Measurements from ENCODE around the gene ZNF865.

ZNF865 gene

GRCh38 chr19:55609326-55609725, 3.9 kb downstream of the ZNF865 start:
- no peak for DNase-seq

- no peak for DNase-seq
Observed at GRCh38 chr19:55611300-55611982, 6.0 kb downstream of the ZNF865 start.

DNA sequence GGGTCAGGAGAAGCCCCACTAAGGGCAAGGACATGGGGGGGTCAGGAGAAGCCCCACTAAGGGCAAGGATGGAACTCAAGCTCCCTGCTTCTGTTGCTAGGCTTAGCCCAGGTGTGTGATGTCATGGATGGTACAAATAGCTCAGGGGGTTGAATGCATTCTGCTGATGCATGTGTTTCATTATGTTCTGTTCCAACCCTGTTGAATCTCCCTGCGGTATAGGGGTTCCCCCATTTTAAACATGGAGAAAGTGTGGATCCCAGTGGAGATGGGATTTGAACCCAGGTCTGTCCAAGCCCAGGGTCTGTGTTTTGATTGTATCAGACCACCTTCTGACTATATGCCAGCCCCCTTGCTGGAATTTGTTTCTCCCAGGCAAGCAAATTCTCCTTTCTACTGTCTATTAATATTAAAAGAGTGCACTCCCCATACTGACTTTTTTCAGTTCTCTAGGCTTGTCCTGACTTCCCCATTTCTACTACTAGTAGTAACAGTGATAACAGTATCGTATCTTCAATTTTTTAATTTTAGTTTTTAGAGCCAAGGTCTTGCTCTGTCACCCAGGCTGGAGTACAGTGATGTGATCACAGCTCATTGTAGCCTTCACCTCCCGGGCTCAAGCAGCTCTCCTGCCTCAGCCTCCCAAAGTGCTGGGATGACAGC, 6.7 kb downstream of the ZNF865 start:
- DNase-seq: no peak

GRCh38 chr19:55613396-55613795, 7.9 kb downstream of the ZNF865 start:
- DNase-seq: no peak

- no peak for DNase-seq
Observed at GRCh38 chr19:55613930-55614710, 8.7 kb downstream of the ZNF865 start.

DNA sequence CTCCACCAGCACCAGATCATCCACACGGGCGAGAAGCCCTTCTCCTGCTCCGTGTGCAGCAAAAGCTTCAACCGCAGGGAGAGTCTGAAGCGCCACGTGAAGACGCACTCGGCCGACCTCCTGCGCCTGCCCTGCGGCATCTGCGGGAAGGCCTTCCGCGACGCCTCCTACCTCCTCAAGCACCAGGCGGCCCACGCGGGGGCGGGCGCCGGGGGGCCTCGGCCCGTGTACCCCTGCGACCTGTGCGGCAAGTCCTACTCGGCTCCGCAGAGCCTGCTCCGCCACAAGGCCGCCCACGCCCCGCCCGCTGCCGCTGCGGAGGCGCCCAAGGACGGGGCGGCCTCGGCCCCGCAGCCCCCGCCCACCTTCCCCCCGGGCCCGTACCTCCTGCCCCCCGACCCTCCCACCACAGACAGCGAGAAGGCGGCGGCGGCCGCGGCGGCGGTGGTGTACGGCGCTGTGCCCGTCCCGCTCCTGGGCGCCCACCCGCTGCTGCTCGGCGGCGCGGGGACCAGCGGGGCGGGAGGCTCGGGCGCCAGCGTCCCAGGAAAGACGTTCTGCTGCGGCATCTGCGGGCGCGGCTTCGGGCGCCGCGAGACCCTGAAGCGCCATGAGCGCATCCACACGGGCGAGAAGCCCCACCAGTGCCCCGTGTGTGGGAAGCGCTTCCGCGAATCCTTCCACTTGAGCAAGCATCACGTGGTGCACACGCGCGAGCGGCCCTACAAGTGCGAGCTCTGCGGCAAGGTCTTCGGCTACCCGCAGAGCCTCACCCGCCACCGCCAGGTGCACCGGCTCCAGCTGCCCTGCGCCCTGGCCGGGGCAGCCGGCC, 9.5 kb downstream of the ZNF865 start:
- DNase-seq: no peak

- no peak for DNase-seq
Observed at GRCh38 chr19:55615543-55616394, 10.3 kb downstream of the ZNF865 start.

GRCh38 chr19:55616395-55616875, 11.0 kb downstream of the ZNF865 start:
- DNase-seq: no peak

GRCh38 chr19:55617426-55617825, 12.0 kb downstream of the ZNF865 start:
- no peak for DNase-seq

DNA sequence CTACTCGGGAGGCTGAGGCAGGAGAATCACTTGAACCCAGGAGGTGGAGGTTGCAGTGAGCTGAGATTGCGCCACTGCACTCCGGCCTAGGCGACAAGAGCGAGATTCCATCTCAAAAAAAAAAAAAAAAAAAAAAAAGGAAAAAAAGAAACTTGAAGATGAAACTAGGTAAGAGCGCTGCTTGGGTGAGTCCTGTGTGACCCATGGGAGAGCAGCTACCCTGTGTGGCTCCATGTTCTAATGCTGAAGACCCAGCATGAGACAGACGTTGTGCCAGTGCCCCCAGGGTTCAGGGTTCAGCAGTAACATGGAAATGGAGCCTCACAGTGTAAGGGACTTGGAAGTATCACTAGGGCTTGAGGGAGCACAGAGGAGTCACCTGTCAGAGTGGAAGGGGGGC, 13.0 kb downstream of the ZNF865 start:
- no peak for DNase-seq

DNA sequence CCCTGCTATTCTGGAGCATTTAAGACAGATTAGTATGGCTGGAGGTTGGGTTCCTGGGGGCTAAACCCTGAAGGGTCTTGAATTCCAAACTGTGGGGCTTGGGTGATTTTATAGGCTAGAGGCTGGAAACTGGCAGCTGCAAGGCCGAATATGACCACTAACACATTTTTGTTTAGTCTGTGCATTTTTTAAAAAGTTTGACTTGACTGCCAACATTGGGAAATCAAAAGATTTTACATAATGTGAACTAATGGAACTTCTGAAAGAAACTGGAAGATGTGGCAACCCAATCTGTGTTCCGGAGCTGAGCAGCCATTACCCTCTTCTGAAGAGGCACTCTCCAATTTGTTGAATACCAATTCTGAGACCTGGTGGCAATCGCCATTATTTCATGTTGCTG, 13.8 kb downstream of the ZNF865 start:
- DNase-seq: no peak

DNA sequence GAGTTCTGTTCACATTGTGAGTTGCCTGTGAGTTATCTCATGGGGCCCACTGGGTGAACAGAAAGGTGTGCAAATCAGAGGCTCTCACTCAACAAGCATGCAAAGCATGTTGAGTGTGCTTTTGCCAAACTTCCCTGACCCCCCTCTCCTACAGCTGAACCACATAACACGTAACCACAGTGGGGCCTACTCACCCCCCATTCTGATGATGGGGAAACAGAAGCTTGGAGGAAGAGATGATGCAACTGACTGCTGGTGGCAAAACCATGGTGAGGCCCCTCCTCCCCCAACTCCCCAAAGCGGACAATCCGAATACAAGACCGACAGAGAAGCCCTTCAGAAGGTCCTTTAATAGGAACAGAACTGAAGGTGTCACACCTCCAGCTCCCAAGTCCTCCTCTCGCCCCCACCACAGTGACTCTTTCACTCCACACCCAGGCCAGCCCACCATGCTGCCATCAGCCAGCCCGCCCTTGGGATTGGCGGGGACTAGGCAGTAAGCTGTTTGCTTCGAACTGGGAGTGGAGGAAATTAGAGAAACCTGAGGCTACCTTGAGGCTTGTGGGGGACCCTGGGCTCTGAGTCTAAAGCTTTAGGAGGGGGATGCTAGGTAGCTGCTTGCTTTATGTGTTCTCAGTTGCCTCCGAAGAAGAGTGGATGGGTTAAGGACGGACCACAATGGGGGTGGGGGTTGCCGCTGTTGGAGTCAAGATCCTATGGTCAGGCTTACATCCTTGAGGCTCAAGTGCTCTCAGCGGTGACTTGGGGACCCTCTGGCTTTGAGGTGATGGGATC, 15.2 kb downstream of the ZNF865 start:
- peak; percentile 18 for DNase-seq

GRCh38 chr19:55621205-55621672, 15.8 kb downstream of the ZNF865 start:
- no peak for DNase-seq

GRCh38 chr19:55621673-55622231, 16.3 kb downstream of the ZNF865 start:
- no peak for DNase-seq

GRCh38 chr19:55622242-55622969, 17.0 kb downstream of the ZNF865 start:
- DNase-seq: no peak

DNA sequence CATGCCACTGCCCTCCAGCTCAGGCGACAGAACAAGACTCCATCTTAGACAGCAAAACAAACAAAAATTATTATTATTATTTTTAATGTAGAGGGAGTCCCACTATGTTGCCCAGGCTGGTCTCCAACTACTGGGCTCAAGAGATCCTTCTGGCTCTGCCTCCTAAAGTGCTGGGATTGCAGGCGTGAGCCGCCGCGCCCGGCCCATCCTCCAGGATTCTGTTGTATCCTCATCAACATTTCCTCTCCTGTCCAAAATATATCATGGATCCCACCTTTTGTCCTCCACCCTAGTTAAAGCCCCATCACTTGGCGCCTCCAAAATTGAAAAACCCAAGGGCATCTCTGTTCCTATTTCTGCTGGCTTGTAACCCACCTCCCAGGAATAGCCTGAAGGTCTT, 17.7 kb downstream of the ZNF865 start:
- DNase-seq: no peak

GRCh38 chr19:55623561-55623960, 18.1 kb downstream of the ZNF865 start:
- DNase-seq: no peak

GRCh38 chr19:55624109-55625003, 18.9 kb downstream of the ZNF865 start, which contains the start of gene ZNF784:
TSS of gene ZNF784 (minus strand) at chr19:55624566. CDS start at chr19:55624561, 5 bp downstream.
- peak; percentile 94 for DNase-seq

- no peak for DNase-seq
Observed at GRCh38 chr19:55625004-55625326, 19.5 kb downstream of the ZNF865 start.
